ENCODE data around the gene C20orf96.

C20orf96 gene

DNA sequence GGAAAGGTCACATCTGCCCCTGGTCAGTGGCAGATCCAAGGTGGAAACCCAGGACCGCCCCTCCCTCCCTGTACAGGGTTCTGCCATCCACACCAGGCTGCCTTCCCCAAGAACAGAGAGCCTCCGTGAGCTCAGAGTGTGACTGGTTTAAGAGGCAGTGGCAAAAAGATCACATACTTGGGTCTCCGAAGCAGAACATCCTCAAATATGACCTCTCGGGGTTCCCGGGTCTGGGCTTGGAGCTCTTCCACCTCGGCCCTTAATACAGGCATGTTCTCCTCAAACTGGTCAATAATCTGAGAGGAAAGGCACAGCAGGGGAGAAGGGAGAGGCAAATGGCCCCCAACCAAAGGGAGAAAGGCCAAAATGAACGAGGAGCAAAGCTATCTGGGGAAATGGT, 14.8 kb downstream of the C20orf96 start:
- Histone ChIP-seq H3K4me1 (no peaks in the 10 kb centered on the region), H2AFZ (no peak overlapping the region), H3K4me2 (ENCODE audit: low read length) (no peak overlapping the region), H3K36me3 (ENCODE audit: control insufficient read depth, insufficient read depth, low read length) (no peaks in the 10 kb centered on the region), H3K9ac (no peak overlapping the region), H3K9me3 (ENCODE audit: control insufficient read depth, low read length) (no peaks in the 10 kb centered on the region), H3K27me3 (ENCODE audit: control insufficient read depth, insufficient read depth, low read length) (no peaks in the 10 kb centered on the region), H3K79me2 (no peaks in the 10 kb centered on the region), H3K4me3 (ENCODE audit: low read depth, low read length) (no peak overlapping the region), H3K27ac (no peak overlapping the region)
- TF ChIP-seq, protein P1, sequence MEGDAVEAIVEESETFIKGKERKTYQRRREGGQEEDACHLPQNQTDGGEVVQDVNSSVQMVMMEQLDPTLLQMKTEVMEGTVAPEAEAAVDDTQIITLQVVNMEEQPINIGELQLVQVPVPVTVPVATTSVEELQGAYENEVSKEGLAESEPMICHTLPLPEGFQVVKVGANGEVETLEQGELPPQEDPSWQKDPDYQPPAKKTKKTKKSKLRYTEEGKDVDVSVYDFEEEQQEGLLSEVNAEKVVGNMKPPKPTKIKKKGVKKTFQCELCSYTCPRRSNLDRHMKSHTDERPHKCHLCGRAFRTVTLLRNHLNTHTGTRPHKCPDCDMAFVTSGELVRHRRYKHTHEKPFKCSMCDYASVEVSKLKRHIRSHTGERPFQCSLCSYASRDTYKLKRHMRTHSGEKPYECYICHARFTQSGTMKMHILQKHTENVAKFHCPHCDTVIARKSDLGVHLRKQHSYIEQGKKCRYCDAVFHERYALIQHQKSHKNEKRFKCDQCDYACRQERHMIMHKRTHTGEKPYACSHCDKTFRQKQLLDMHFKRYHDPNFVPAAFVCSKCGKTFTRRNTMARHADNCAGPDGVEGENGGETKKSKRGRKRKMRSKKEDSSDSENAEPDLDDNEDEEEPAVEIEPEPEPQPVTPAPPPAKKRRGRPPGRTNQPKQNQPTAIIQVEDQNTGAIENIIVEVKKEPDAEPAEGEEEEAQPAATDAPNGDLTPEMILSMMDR (IDR thresholded peaks at IDR 0.05), result no peak

DNA sequence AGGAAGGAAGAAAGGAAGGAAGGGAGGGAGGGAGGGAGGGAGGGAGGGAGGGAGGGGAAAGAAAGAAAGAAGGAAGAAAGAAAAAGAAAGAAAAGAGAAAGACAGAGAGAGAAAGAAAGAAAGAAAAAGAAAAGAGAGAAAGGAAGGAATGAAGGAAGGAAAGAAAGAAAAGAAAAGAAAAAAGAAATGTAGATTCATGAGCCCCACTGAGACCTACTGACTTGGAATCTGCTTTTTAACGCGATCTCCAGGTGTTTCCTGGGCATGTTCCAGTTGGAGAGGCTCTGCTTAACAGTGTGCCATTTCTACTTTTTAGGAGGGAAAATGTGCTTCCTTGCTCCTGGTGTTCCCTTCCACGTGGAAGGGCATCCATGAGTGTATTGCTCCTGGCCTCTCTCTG, 16.7 kb downstream of the C20orf96 start:
- H3K79me2 ChIP-seq, result no peaks in the 10 kb centered on the region
- no peak overlapping the region for H3K9ac ChIP-seq
- no peak overlapping the region for H3K4me2 ChIP-seq (ENCODE audit: low read length)
- H2AFZ ChIP-seq, result no peak overlapping the region
- H3K36me3 ChIP-seq (ENCODE audit: control insufficient read depth, insufficient read depth, low read length), result no peaks in the 10 kb centered on the region
- H3K4me1 ChIP-seq, result no peaks in the 10 kb centered on the region
- H3K4me3 ChIP-seq (ENCODE audit: low read depth, low read length), result no peak overlapping the region
- no peak overlapping the region for H3K27ac ChIP-seq
- TF ChIP-seq, protein P1 (IDR thresholded peaks at IDR 0.05), result no peak
- no peaks in the 10 kb centered on the region for H3K9me3 ChIP-seq (ENCODE audit: control insufficient read depth, low read length)
- no peaks in the 10 kb centered on the region for H3K27me3 ChIP-seq (ENCODE audit: control insufficient read depth, insufficient read depth, low read length)

DNA sequence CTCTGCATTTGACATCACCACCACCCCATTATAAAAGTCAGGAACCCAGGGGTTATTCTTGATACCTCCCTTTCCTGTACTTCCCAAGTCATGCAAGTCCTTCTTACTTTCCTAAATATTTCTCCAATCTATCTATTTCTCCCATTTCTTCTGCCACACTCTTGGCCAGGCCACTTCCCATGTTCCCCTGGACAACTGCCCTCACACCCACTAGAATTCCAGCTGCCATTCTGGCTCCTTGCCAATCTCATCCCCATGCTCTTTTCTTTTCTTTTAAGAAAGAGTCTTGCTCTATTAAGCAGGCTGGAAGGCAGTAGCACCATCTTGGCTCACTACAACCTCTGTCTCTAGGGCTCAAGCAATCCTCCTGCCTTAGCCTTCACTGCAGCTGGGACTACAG, 17.8 kb downstream of the C20orf96 start:
- TF ChIP-seq, protein P1 (IDR thresholded peaks at IDR 0.05), result no peak
- H3K79me2 ChIP-seq, result no peaks in the 10 kb centered on the region
- H2AFZ ChIP-seq, result no peak overlapping the region
- no peaks in the 10 kb centered on the region for H3K36me3 ChIP-seq (ENCODE audit: control insufficient read depth, insufficient read depth, low read length)
- no peak overlapping the region for H3K27ac ChIP-seq
- no peaks in the 10 kb centered on the region for H3K9me3 ChIP-seq (ENCODE audit: control insufficient read depth, low read length)
- H3K4me2 ChIP-seq (ENCODE audit: low read length), result no peak overlapping the region
- H3K9ac ChIP-seq, result no peak overlapping the region
- H3K4me3 ChIP-seq (ENCODE audit: low read depth, low read length), result no peak overlapping the region
- no peaks in the 10 kb centered on the region for H3K4me1 ChIP-seq
- no peaks in the 10 kb centered on the region for H3K27me3 ChIP-seq (ENCODE audit: control insufficient read depth, insufficient read depth, low read length)

DNA sequence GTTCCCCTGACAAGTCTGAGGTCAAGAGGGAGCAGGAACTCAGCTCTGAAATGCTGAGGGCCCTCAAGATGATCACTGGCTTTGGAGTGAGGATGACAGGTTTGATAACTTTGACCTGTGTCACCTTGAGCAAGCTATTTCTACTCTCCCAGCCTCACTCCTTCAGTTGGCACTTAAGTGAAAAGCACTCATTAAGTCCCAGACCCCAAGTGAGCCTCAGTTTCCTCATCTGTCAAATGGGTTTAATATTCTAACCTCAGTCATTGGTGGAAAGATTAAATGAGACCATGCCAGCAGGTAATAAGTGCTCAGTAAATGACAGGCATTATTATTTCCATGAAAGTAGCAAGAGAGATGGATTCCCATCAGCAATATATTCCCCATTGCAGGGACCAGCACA, 19.0 kb downstream of the C20orf96 start:
- Histone ChIP-seq H3K4me3 (ENCODE audit: low read depth, low read length) (no peak overlapping the region), H3K36me3 (ENCODE audit: control insufficient read depth, insufficient read depth, low read length) (no peaks in the 10 kb centered on the region), H3K9ac (no peak overlapping the region), H3K9me3 (ENCODE audit: control insufficient read depth, low read length) (no peaks in the 10 kb centered on the region), H2AFZ (no peak overlapping the region), H3K27me3 (ENCODE audit: control insufficient read depth, insufficient read depth, low read length) (no peaks in the 10 kb centered on the region), H3K79me2 (no peaks in the 10 kb centered on the region), H3K4me1 (peaks cover 2% of the 10 kb centered on the region), H3K27ac (no peak overlapping the region), H3K4me2 (ENCODE audit: low read length) (no peak overlapping the region)
- TF ChIP-seq, protein P1 (IDR thresholded peaks at IDR 0.05), result no peak

DNA sequence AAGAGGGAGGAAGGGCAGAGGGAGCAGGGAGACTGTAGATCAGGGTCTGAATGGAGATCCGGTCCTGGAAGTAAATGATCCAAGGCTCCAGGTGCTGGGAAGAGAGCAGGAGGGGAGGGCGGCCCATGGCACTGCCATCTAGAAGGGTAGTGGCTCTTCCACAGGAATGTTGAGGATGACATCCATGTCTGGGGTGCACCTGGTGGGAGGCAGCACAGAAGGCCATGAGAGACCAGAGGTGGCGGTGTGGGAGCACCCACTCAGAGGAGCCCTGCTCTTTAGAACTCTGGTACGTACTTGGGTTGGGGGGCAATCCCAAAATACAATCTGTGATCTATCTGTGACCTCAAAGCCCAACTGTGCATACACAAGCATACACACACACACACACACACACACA, 19.5 kb downstream of the C20orf96 start:
- Histone ChIP-seq H3K4me1 (peaks cover 4% of the 10 kb centered on the region), H3K79me2 (no peaks in the 10 kb centered on the region), H3K4me3 (ENCODE audit: low read depth, low read length) (no peak overlapping the region), H3K27me3 (ENCODE audit: control insufficient read depth, insufficient read depth, low read length) (no peaks in the 10 kb centered on the region), H3K9ac (no peak overlapping the region), H3K36me3 (ENCODE audit: control insufficient read depth, insufficient read depth, low read length) (no peaks in the 10 kb centered on the region), H2AFZ (no peak overlapping the region), H3K4me2 (ENCODE audit: low read length) (no peak overlapping the region), H3K27ac (no peak overlapping the region), H3K9me3 (ENCODE audit: control insufficient read depth, low read length) (no peaks in the 10 kb centered on the region)
- TF ChIP-seq, protein P1 (IDR thresholded peaks at IDR 0.05), result no peak

All from parathyroid adenoma (tissue), 2 donors.